Measurements from ENCODE around the gene PCDHGB5. TPM values are rescaled to one million over a fixed set of nuclear protein-coding genes. Genes with fewer than 3 reads are reported as not detected.
"Not testable (repeated sequence)": the region's sequence is repeated elsewhere in the genome, so short reads cannot be mapped to it uniquely, and the experiment has no call there.

The PCDHGB5 gene
- total RNA-seq, 2 experiments from 2014 or later: not detected

DNA sequence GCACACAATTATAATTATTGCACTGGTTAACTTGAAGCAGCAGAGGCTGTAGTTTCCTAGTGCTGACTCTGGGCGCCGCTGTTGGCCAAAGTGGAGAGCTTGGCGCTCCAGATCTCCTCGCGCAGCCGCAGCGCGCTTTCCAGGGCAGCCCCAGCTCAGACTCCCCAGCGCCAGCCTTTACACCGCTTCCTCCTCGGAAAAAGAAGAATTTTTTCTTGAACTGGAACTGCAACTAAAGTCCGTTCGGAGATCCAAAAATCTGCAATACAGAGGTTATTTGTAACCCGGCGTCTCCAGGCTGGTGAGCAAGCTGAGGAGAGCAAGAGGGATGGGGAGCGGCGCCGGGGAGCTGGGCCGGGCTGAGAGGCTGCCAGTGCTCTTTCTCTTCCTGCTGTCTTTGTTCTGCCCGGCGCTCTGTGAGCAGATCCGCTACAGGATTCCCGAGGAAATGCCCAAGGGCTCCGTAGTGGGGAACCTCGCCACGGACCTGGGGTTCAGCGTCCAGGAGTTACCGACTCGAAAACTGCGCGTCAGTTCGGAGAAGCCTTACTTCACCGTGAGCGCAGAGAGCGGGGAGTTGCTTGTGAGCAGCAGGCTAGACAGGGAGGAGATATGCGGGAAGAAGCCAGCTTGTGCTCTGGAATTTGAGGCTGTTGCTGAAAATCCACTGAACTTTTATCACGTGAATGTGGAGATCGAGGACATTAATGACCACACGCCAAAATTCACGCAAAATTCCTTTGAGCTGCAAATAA lies 10.0 kb upstream of the PCDHGB5 start, which contains the start of gene PCDHGB4:
Gene PCDHGB4, plus strand, starts transcription at position 142 of the 755 bp plus-strand sequence. Its CDS starts 187 bp downstream, at position 329.
- not testable (repeated sequence) for DNase-seq, H3K4me3 Mint-ChIP-seq, H3K4me1 Mint-ChIP-seq, ATAC-seq, H3K27ac Mint-ChIP-seq, H3K36me3 Mint-ChIP-seq
- peaks cover 56% of the 10 kb centered on the region for H3K27me3 Mint-ChIP-seq
- H3K9me3 Mint-ChIP-seq (ENCODE audit: low read depth): peaks cover 18% of the 10 kb centered on the region
- CTCF ChIA-PET: interaction anchor here (1.5 kb wide), 1 partner anchor 42 kb away, joined by 3 read pairs; the partner anchor contains the start of gene PCDHGA12

DNA sequence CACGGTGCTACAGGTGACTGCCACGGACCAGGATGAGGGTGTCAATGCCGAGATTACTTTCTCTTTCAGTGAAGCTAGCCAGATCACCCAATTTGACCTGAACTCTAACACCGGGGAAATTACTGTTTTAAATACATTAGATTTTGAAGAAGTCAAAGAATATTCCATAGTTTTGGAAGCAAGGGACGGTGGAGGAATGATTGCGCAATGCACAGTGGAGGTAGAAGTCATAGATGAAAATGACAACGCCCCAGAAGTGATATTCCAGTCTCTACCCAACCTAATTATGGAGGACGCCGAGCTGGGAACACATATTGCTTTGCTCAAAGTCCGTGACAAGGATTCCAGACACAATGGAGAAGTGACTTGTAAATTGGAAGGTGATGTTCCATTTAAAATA lies 9.1 kb upstream of the PCDHGB5 start:
- Mint-ChIP-seq H3K27ac (no peak overlapping the region), H3K9me3 (ENCODE audit: low read depth) (peaks cover 18% of the 10 kb centered on the region), H3K4me3 (no peak overlapping the region), H3K36me3 (peaks cover 4% of the 10 kb centered on the region), H3K4me1 (no peaks in the 10 kb centered on the region), H3K27me3 (peaks cover 48% of the 10 kb centered on the region)
- ATAC-seq (no peak), DNase-seq (no peak)
- CTCF ChIA-PET: interaction anchor here (1.5 kb wide), 1 partner anchor 41 kb away, joined by 3 read pairs; the partner anchor contains the start of gene PCDHGA12

DNA sequence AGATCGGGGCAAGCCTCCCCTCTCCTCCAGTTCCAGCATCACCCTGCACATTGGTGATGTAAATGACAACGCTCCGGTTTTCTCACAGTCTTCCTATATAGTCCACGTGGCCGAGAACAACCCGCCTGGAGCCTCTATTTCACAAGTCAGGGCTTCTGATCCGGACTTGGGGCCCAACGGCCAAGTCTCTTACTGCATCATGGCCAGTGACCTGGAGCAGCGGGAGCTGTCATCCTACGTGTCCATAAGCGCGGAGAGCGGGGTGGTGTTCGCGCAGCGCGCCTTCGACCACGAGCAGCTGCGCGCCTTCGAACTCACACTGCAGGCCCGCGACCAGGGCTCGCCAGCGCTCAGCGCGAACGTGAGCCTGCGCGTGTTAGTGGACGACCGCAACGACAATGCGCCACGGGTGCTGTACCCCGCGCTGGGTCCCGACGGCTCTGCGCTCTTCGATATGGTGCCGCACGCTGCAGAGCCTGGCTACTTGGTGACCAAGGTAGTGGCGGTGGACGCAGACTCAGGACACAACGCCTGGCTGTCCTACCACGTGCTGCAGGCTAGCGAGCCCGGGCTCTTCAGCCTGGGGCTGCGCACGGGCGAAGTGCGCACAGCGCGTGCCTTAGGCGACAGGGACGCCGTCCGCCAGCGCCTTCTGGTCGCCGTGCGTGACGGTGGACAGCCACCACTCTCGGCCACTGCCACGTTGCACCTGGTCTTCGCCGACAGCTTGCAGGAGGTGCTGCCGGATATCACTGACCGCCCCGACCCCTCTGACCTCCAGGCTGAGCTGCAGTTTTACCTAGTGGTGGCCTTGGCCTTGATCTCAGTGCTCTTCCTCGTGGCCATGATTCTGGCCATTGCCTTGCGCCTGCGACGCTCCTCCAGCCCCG lies 8.3 kb upstream of the PCDHGB5 start:
- Mint-ChIP-seq H3K4me3 (no peak overlapping the region), H3K9me3 (ENCODE audit: low read depth) (peaks cover 18% of the 10 kb centered on the region), H3K36me3 (peaks cover 4% of the 10 kb centered on the region), H3K27ac (no peak overlapping the region), H3K27me3 (peaks cover 50% of the 10 kb centered on the region), H3K4me1 (no peaks in the 10 kb centered on the region)
- CTCF ChIA-PET: no interaction called here
- no peak for DNase-seq
- no peak for ATAC-seq

DNA sequence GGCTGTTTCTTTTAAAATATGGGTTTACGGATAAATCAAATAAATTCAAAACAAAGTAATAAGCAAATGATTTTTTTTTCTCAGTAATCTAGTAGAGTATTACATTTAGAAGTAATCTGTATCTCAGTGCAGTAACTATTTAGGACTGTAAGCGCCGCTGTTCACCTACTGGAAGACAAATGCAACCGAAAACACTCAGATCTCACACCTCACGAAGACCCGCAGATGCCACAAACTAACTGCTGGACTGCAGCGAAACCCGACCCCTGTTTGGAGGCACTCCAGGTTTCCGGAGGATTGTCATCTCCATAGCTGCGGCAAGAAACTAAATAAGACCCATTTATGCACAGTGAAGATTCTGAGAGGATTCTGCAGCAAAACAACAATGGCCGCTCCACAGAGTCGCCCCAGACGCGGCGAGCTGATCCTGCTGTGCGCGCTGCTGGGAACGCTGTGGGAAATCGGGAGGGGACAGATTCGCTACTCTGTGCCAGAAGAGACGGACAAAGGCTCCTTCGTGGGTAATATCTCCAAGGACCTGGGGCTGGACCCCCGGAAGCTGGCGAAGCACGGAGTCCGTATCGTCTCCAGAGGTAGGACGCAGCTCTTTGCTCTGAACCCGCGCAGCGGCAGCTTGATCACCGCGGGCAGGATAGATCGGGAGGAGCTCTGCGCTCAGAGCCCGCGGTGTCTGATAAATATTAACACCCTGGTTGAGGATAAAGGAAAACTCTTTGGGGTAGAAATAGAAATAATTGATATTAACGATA lies 5.1 kb upstream of the PCDHGB5 start, which contains the start of gene PCDHGA8:
Gene PCDHGA8, plus strand, starts transcription at position 205 of the 770 bp plus-strand sequence. Its CDS starts 181 bp downstream, at position 386.
- DNase-seq (no peak), ATAC-seq (no peak)
- H3K36me3 Mint-ChIP-seq: peaks cover 7% of the 10 kb centered on the region
- CTCF ChIA-PET: interaction anchor here (1.0 to 1.3 kb wide), 2 partner anchors 28 to 120 kb away, joined by 3 read pairs; partner anchors contain the start of gene PCDHGA11
- peaks cover 40% of the 10 kb centered on the region for H3K27me3 Mint-ChIP-seq
- H3K4me1 Mint-ChIP-seq: no peaks in the 10 kb centered on the region
- no peak within 1 kb of the TSS for H3K27ac Mint-ChIP-seq
- H3K4me3 Mint-ChIP-seq: no peak within 1 kb of the TSS
- H3K9me3 Mint-ChIP-seq (ENCODE audit: low read depth): peaks cover 15% of the 10 kb centered on the region

DNA sequence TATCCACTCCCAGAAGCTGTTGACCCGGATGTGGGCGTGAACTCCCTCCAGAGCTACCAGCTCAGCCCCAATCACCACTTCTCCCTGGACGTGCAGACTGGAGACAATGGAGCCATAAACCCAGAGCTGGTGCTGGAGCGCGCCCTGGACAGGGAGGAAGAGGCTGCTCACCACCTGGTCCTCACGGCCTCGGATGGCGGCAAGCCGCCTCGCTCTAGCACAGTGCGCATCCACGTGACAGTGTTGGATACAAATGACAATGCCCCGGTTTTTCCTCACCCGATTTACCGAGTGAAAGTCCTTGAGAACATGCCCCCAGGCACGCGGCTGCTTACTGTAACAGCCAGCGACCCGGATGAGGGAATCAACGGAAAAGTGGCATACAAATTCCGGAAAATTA lies 4.5 kb upstream of the PCDHGB5 start:
- peaks cover 15% of the 10 kb centered on the region for H3K9me3 Mint-ChIP-seq (ENCODE audit: low read depth)

DNA sequence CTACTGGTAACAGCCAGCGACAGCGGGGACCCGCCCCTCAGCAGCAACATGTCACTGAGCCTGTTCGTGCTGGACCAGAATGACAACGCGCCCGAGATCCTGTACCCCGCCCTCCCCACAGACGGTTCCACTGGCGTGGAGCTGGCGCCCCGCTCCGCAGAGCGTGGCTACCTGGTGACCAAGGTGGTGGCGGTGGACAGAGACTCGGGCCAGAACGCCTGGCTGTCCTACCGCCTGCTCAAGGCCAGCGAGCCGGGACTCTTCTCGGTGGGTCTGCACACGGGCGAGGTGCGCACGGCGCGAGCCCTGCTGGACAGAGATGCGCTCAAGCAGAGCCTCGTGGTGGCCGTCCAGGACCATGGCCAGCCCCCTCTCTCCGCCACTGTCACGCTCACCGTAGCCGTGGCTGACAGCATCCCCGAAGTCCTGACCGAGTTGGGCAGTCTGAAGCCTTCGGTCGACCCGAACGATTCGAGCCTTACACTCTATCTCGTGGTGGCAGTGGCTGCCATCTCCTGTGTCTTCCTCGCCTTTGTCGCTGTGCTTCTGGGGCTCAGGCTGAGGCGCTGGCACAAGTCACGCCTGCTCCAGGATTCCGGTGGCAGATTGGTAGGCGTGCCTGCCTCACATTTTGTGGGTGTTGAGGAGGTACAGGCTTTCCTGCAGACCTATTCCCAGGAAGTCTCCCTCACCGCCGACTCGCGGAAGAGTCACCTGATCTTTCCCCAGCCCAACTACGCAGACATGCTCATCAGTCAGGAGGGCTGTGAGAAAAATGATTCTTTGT lies 3.2 kb upstream of the PCDHGB5 start:
- not testable (repeated sequence) for H3K27ac Mint-ChIP-seq; ATAC-seq; H3K4me3 Mint-ChIP-seq; H3K4me1 Mint-ChIP-seq; H3K9me3 Mint-ChIP-seq (ENCODE audit: low read depth); H3K36me3 Mint-ChIP-seq; DNase-seq
- CTCF ChIA-PET: interaction anchor here (1.0 kb wide), 1 partner anchor 11 kb away, joined by 3 read pairs; no protein-coding TSS in a partner anchor
- peaks cover 45% of the 10 kb centered on the region for H3K27me3 Mint-ChIP-seq

More for the DNA sequence above, 4.5 kb upstream of the PCDHGB5 start:
- ATAC-seq: no peak
- Mint-ChIP-seq H3K4me1 (no peaks in the 10 kb centered on the region), H3K4me3 (no peak overlapping the region), H3K27me3 (peaks cover 41% of the 10 kb centered on the region), H3K36me3 (peaks cover 7% of the 10 kb centered on the region), H3K27ac (no peak overlapping the region)
- DNase-seq: no peak
- CTCF ChIA-PET: interaction anchor here (1.0 to 1.3 kb wide), 2 partner anchors 28 to 120 kb away, joined by 3 read pairs; partner anchors contain the start of gene PCDHGA11

DNA sequence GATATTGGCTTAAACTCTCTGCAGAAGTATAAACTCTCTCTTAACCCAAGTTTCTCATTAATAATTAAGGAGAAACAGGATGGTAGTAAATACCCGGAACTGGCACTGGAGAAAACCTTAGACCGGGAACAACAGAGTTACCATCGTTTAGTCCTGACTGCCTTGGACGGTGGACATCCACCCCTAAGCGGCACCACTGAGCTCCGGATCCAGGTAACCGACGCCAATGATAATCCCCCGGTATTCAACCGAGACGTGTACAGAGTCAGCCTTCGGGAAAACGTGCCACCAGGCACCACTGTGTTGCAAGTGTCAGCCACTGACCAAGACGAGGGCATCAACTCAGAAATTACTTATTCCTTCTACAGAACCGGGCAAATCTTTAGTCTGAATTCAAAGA lies 861 bp downstream of the PCDHGB5 start:
- no peaks in the 10 kb centered on the region for H3K4me1 Mint-ChIP-seq
- H3K27ac Mint-ChIP-seq: no peak overlapping the region
- no peak overlapping the region for H3K4me3 Mint-ChIP-seq
- H3K27me3 Mint-ChIP-seq: peaks cover 55% of the 10 kb centered on the region
- H3K36me3 Mint-ChIP-seq: peaks cover 7% of the 10 kb centered on the region
- DNase-seq (no peak), ATAC-seq (no peak)
- H3K9me3 Mint-ChIP-seq (ENCODE audit: low read depth): peaks cover 5% of the 10 kb centered on the region
- CTCF ChIA-PET: interaction anchor here (0.6 to 1.8 kb wide), 3 partner anchors 7 to 828 kb away, joined by 3 to 5 read pairs (median 5); partner anchors contain the start of gene PCDHGA12

DNA sequence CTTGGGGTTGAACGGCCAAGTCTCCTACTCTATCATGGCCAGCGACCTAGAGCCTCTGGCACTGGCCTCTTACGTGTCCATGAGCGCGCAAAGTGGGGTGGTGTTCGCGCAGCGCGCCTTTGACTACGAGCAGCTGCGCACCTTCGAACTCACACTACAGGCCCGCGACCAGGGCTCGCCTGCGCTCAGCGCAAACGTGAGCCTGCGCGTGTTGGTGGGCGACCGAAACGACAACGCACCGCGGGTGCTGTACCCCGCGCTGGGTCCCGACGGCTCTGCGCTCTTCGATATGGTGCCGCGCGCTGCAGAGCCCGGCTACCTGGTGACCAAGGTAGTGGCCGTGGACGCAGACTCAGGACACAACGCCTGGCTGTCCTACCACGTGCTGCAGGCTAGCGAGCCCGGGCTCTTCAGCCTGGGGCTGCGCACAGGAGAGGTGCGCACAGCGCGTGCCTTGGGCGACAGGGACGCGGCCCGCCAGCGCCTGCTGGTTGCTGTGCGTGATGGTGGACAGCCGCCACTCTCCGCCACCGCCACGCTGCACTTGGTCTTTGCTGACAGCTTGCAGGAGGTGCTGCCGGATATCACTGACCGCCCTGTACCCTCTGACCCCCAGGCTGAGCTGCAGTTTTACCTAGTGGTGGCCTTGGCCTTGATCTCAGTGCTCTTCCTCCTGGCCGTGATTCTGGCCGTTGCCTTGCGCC lies 2.0 kb downstream of the PCDHGB5 start:
- no peaks in the 10 kb centered on the region for H3K4me1 Mint-ChIP-seq
- H3K36me3 Mint-ChIP-seq: peaks cover 7% of the 10 kb centered on the region
- H3K27ac Mint-ChIP-seq: no peak overlapping the region
- H3K27me3 Mint-ChIP-seq: peaks cover 60% of the 10 kb centered on the region
- H3K9me3 Mint-ChIP-seq (ENCODE audit: low read depth): peaks cover 5% of the 10 kb centered on the region
- DNase-seq: no peak
- H3K4me3 Mint-ChIP-seq: no peak overlapping the region
- CTCF ChIA-PET: no interaction called here
- ATAC-seq: no peak

DNA sequence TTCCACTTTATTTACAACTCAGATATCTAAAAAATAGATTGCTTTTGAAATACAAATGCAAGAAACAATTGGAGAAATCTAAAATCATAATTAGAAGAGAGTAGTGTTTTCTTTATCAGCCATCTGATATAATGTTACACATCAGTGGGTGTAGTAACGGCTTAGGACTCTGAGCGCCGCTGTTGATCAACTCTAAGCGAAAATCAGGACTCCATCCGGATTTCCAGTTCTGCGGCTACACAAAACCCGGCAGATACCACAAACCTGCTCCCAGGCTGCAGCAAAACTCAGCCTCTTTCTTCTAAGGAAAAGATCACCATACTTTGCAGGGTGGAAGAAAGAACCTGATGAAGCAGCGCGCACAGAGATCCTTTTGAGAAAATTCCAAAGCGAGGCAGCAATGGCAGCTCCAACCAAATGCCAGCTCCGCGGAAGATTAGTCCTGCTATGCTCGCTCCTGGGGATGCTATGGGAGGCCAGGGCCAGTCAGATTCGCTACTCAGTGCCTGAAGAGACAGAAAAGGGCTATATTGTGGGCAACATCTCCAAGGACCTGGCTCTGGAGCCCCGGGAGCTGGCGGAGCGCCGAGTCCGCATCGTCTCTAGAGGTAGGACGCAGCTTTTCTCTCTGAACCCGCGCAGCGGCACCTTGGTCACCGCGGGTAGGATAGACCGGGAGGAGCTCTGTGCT lies 5.0 kb downstream of the PCDHGB5 start, which contains the start of gene PCDHGA9:
Gene PCDHGA9, plus strand, starts transcription at position 226 of the 691 bp plus-strand sequence. Its CDS starts 175 bp downstream, at position 401.
- Mint-ChIP-seq H3K9me3 (ENCODE audit: low read depth) (peaks cover 5% of the 10 kb centered on the region), H3K4me1 (no peaks in the 10 kb centered on the region), H3K4me3 (no peak within 1 kb of the TSS), H3K27ac (no peak within 1 kb of the TSS), H3K27me3 (peaks cover 66% of the 10 kb centered on the region), H3K36me3 (peaks cover 5% of the 10 kb centered on the region)
- ATAC-seq (no peak), DNase-seq (no peak)
- CTCF ChIA-PET: interaction anchor here (1.4 to 1.8 kb wide), 6 partner anchors 10 to 111 kb away, joined by 3 to 4 read pairs (median 4); partner anchors contain the start of genes PCDHGA10, PCDHGA12 and PCDHGB3

DNA sequence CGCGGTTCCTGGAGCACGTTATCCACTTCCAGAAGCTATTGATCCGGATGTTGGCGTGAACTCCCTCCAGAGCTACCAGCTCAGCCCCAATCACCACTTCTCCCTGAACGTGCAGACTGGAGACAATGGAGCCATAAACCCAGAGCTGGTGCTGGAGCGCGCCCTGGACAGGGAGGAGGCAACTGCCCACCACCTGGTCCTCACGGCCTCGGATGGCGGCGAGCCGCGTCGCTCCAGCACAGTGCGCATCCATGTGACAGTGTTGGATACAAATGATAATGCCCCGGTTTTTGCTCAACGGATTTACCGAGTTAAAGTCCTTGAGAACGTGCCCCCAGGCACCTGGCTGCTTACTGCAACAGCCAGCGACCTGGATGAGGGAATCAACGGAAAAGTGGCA lies 5.6 kb downstream of the PCDHGB5 start:
- no peak for ATAC-seq
- no peak for DNase-seq
- H3K4me3 Mint-ChIP-seq: no peak overlapping the region
- H3K9me3 Mint-ChIP-seq (ENCODE audit: low read depth): peaks cover 7% of the 10 kb centered on the region
- CTCF ChIA-PET: interaction anchor here (1.4 to 1.8 kb wide), 6 partner anchors 9 to 110 kb away, joined by 3 to 4 read pairs (median 4); partner anchors contain the start of genes PCDHGA10, PCDHGA12 and PCDHGB3
- H3K4me1 Mint-ChIP-seq: no peaks in the 10 kb centered on the region
- no peak overlapping the region for H3K27ac Mint-ChIP-seq
- H3K36me3 Mint-ChIP-seq: peaks cover 5% of the 10 kb centered on the region
- H3K27me3 Mint-ChIP-seq: peaks cover 69% of the 10 kb centered on the region
